Measurements from ENCODE around the gene ANGPTL8. TPM values are rescaled to one million over a fixed set of nuclear protein-coding genes. Genes with fewer than 3 reads are reported as not detected.

Gene ANGPTL8
- total and polyA plus RNA-seq, 2 of the 4 experiments (the other 2 are of a cell fraction): not detected

- H2BK15ac ChIP-seq (ENCODE audit: low read depth, low read length): no peak overlapping the region
- H3K18ac ChIP-seq (ENCODE audit: low read depth, low read length): no peak overlapping the region
- in situ Hi-C loops (cut with MboI; ENCODE audit: low sequenced_read_pairs): no loop called here
- BruUV-seq (replicated peaks): no TSS peak
- no peak overlapping the region for H3K56ac ChIP-seq (ENCODE audit: extremely low read depth, insufficient read depth, low read length)
- H4K91ac ChIP-seq (ENCODE audit: insufficient read depth, low read depth, low read length): no peak overlapping the region
- no peaks in the 10 kb centered on the region for H3K9me3 ChIP-seq (ENCODE audit: control insufficient read depth, insufficient read depth, low read length)
- H3K27ac ChIP-seq (ENCODE audit: insufficient read depth, low read length): no peak overlapping the region
- H3K14ac ChIP-seq (replicated peaks; ENCODE audit: low read depth, low read length): no peak overlapping the region
- no peak overlapping the region for H2BK120ac ChIP-seq (ENCODE audit: low read depth, low read length)
- dilution Hi-C loops (cut with HindIII; ENCODE audit: low sequenced_read_pairs, unreplicated experiment): no loop called here
- ChIA-PET POLR2A (ENCODE audit: unreplicated experiment) (no interaction called here), CTCF (no interaction called here)
- no peak for DNase-seq
- TF ChIP-seq MAZ (IDR thresholded peaks at IDR 0.05; ENCODE audit: borderline replicate concordance, low read depth, low read length): no peak
- TF ChIP-seq NFE2L2 (IDR thresholded peaks at IDR 0.05; ENCODE audit: low read depth, low read length): no peak
- TF ChIP-seq ELK1 (IDR thresholded peaks at IDR 0.05; ENCODE audit: borderline replicate concordance, low read depth, low read length): no peak
- no peak for TF ChIP-seq USF2 (IDR thresholded peaks at IDR 0.05; ENCODE audit: low read depth, low read length)
- TF ChIP-seq SMC3 (IDR thresholded peaks at IDR 0.05; ENCODE audit: low read depth, low read length): no peak
- TF ChIP-seq FOS (IDR thresholded peaks at IDR 0.05; ENCODE audit: low read depth, low read length): no peak
- 55% methylated on average over 7 of the region's 10 CpGs; no CpG with 5 or more reads in 1 of the 2 experiments for WGBS, 2 experiments (ENCODE audit: extremely low coverage in 2 of 2, insufficient read length in 1 of 2)
- H3K27me3 ChIP-seq (ENCODE audit: control insufficient read depth, insufficient read depth, low read length): no peaks in the 10 kb centered on the region
- no peak overlapping the region for H3K4me3 ChIP-seq (ENCODE audit: insufficient read depth, low read depth, low read length)
- no peak overlapping the region for H3K4ac ChIP-seq (ENCODE audit: low read depth, low read length)
- 0 out of 2 replicates have a peak, but pooled peaks cover 1% of the 10 kb centered on the region for H3K4me1 ChIP-seq (ENCODE audit: control insufficient read depth, insufficient read depth, low read length)
- H4K5ac ChIP-seq (ENCODE audit: low read depth, low read length): no peak overlapping the region
- no peak overlapping the region for H2BK20ac ChIP-seq (ENCODE audit: low read depth, low read length)
- H3K4me2 ChIP-seq (ENCODE audit: low read depth, low read length): no peak overlapping the region
- H3K23ac ChIP-seq (ENCODE audit: low read depth, low read length): no peak overlapping the region
- H4K20me1 ChIP-seq (ENCODE audit: insufficient read depth, low read length): no peaks in the 10 kb centered on the region
- peaks cover 36% of the 10 kb centered on the region for H3K36me3 ChIP-seq (ENCODE audit: control insufficient read depth, insufficient read depth, low read length)
- H2AK5ac ChIP-seq (ENCODE audit: low read depth, low read length): no peak overlapping the region
- no peaks in the 10 kb centered on the region for H3K79me1 ChIP-seq (ENCODE audit: low read depth in 1 of 2, low read length in 2 of 2)
- intact Hi-C loops (cut with micrococcal nuclease): no loop called here
- H3K9me1 ChIP-seq (ENCODE audit: insufficient read depth, low read length): peaks cover 4% of the 10 kb centered on the region; the same call in 1 of the 2 replicates
- no peak overlapping the region for H4K8ac ChIP-seq (ENCODE audit: low read depth in 2 of 2, low read length in 2 of 2)
- H2BK5ac ChIP-seq (ENCODE audit: low read depth, low read length, poor library complexity, severe bottlenecking): no peak overlapping the region
- no peak overlapping the region for H3K9ac ChIP-seq (ENCODE audit: low read depth, low read length)
- no peak overlapping the region for H2AK9ac ChIP-seq (replicated peaks; ENCODE audit: low read depth, low read length, poor library complexity)
- no peak for ATAC-seq (ENCODE audit: low read depth)
- H2AFZ ChIP-seq (replicated peaks; ENCODE audit: low read length, poor library complexity): no peak overlapping the region
These were observed 8.0 kb downstream of the ANGPTL8 start for GRCh38 chr19:11247391-11247790.

Measured in IMR-90 (cell line).